GM10248 (cell line): ENCODE measurements around the gene TSPO2.

Experiments used
- CTCF ChIA-PET: fragments of 300-600 bp; sonication (Branson Sonifier 250); formaldehyde crosslinking; extraction: SDS; loops from one replicate; lab custom pipeline; 2021; ENCODE audit warnings: antibody characterized with exemption; lab: Yijun Ruan, JAX
- POLR2A ChIA-PET: fragments of 350-650 bp; sonication (Branson Sonifier 250); formaldehyde crosslinking; extraction: SDS; loops from one replicate; lab custom pipeline; 2020; ENCODE audit warnings: antibody characterized with exemption; lab: Yijun Ruan, JAX
- DNase-seq: peaks from one replicate; pipeline ENCODE4 v3.0.0; 2012; ENCODE audit errors: extremely low spot score
- CTCF ChIP-seq: IDR thresholded peaks from 2 replicates; pipeline ENCODE4 v1.5.1; 2012; ENCODE audit warnings: mild to moderate bottlenecking, low read depth; ENCODE audit errors: extremely low read depth, missing control alignments, control extremely low read depth

The TSPO2 gene

GRCh38 chr6:41085182-41085581, 42.9 kb downstream of the TSPO2 start:
- TF ChIP-seq CTCF, result no peak
- POLR2A ChIA-PET, result no interaction called here
- CTCF ChIA-PET, result no interaction called here

GRCh38 chr6:41088451-41088850, 46.2 kb downstream of the TSPO2 start:
- ChIA-PET POLR2A (no interaction called here), CTCF (interaction anchor here (1.8 kb wide), 1 partner anchor 16 kb away, joined by 3 read pairs; no protein-coding TSS in a partner anchor)
- TF ChIP-seq CTCF, result no peak

More at GRCh38 chr6:41085182-41085581, 42.9 kb downstream of the TSPO2 start:
- no peak for DNase-seq

GRCh38 chr6:41090841-41091761, 48.8 kb downstream of the TSPO2 start:
- ChIA-PET CTCF (interaction anchor here (0.9 to 3.6 kb wide), 8 partner anchors 8 to 228 kb away, joined by 4 to 16 read pairs (median 6); partner anchors contain the start of genes NFYA and OARD1), POLR2A (no interaction called here)
- DNase-seq, result no peak
- TF ChIP-seq CTCF, result no peak

More at GRCh38 chr6:41088451-41088850, 46.2 kb downstream of the TSPO2 start:
- no peak for DNase-seq

GRCh38 chr6:41092421-41093140, 50.3 kb downstream of the TSPO2 start:
- DNase-seq, result peak; percentile 24
- POLR2A ChIA-PET, result no interaction called here
- peak; percentile 37 for TF ChIP-seq CTCF
- CTCF ChIA-PET, result interaction anchor here (0.9 to 3.6 kb wide), 13 partner anchors 9 to 227 kb away, joined by 3 to 16 read pairs (median 4); partner anchors contain the start of genes NFYA and OARD1

GRCh38 chr6:41093729-41094128, 51.5 kb downstream of the TSPO2 start:
- no peak for DNase-seq
- TF ChIP-seq CTCF, result no peak
- ChIA-PET POLR2A (no interaction called here), CTCF (interaction anchor here (1.3 to 3.6 kb wide), 3 partner anchors 10 to 226 kb away, joined by 3 to 16 read pairs (median 16); no protein-coding TSS in a partner anchor)
